GM10847 (cell line): Measurements from ENCODE around the gene PRR20G.

Experiments
- POLR2A ChIP-seq: IDR thresholded peaks from 2 replicates; pipeline ENCODE4 v1.6.1; 2011; ENCODE audit not compliant: insufficient read length; ENCODE audit errors: extremely low read depth

Gene PRR20G

DNA sequence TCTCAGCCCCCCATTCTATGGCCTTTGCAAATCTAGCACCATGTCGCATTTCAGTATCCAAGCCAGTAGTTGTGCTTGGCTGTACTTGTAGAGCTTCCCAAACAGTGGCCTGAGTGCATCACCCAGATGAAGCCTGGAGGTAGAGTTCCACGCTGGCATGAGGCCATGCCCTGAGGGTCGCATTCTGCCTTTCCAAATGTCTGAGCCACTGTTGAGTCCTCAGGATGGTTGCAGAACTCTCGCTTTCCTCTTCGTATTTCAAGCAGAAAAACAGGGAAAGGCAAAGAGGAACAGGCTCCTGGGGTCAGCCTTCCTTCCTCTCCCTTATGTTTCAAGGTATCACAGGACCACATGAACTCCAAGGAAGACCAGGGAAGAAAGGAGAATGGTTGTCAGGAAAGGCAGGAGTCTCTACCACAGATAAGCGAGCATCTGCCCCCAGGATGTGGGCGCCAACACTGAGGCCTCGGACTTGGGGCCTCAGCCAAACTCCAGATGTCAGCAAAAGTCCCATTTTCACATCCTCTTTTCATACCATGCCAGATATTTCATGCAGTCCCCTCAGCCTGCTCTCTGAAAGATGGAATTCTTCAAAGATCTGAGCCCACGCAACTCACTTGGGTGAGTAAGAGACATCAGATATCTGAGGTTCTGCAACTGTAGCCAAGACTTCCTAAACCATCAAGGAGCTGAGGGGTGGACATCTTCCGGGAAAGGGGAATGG, 19.4 kb upstream of the PRR20G start:
- no peak for TF ChIP-seq POLR2A

- TF ChIP-seq POLR2A, result no peak
Observed at GRCh38 chr3:127306361-127307111, 18.7 kb upstream of the PRR20G start.

GRCh38 chr3:127305499-127306060, 17.7 kb upstream of the PRR20G start:
- no peak for TF ChIP-seq POLR2A

GRCh38 chr3:127304121-127304744, 16.4 kb upstream of the PRR20G start:
- TF ChIP-seq POLR2A, result no peak

GRCh38 chr3:127299276-127299675, 11.4 kb upstream of the PRR20G start:
- TF ChIP-seq POLR2A, result no peak

- no peak for TF ChIP-seq POLR2A
Observed at GRCh38 chr3:127296959-127297358, 9.1 kb upstream of the PRR20G start.

DNA sequence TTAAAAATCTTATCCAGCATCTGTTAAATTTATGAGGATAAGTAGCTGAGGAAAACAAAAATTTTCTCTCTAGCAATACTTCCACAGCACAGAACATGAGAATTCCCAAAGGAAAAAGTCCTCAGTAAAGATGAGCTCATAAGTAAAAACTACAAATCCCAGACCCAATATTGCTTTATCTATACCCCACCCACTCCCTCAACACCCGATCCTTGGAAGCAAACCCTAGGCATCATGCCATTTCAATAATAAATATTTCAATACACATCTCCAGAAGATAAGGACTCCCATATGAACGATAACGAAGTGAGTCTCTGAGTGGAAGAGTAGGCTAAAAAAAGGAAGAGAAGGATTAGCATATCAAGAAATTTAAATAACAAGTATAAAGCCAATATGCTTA, 8.3 kb upstream of the PRR20G start:
- no peak for TF ChIP-seq POLR2A

DNA sequence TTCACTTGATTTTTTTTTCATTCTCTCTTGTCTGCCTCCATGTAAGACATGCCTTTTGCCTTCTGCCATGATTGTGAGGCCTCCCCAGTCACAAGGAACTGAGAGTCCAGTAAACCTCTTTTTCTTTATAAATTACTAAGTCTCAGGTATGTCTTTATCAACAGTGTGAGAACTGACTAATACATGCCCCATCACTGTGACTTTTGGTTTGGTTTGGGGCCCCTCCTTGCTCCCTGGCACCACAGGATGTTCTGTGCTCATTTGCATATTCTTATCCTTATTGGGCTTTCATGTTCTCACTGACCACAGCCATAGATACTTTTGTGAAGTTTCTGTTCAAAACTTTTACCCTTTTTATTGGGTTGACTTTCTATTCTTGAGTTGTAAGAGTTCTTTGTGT, 3.8 kb upstream of the PRR20G start:
- no peak for TF ChIP-seq POLR2A

- TF ChIP-seq POLR2A, result no peak
Observed at GRCh38 chr3:127291114-127291513, 3.3 kb upstream of the PRR20G start.

DNA sequence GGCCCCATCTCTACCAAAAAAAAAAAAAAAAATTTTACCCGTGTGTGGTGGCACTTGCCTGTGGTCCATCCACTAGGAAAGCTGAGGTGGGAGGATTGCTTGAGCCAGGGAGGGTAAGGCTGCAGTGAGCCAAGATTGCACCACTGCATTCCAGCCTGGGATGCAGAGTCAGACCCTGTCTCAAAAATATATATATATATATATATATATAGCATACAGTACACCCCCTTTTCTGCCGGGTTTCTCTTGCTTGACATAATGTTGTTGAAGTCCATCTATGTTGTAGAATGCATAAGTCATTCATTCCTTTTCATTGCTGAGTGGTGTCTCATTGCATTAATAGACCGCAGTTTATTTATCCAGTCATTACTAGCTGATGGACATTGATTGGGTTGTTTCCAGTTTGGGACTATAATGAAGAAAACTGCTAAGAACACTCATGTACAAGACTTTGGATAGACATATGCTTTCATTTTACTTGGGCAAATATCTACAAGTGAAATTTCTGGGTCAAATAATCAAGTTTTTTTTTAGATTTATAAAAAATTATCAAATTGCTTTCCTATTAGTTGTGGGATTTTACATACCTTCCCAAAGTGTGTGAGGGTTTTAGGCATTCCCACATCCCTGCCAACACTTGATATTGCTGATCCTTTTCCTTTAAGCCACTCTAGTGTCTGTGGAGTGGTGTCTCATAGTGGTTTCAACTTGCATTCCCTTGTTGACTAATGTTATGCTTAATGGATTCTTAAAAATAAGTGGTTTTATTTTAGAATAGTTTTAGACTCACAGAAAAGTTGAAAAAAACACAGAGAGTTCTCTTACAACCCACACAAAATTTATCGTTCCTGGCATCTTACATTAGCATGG, 2.1 kb upstream of the PRR20G start:
- TF ChIP-seq POLR2A, result no peak

DNA sequence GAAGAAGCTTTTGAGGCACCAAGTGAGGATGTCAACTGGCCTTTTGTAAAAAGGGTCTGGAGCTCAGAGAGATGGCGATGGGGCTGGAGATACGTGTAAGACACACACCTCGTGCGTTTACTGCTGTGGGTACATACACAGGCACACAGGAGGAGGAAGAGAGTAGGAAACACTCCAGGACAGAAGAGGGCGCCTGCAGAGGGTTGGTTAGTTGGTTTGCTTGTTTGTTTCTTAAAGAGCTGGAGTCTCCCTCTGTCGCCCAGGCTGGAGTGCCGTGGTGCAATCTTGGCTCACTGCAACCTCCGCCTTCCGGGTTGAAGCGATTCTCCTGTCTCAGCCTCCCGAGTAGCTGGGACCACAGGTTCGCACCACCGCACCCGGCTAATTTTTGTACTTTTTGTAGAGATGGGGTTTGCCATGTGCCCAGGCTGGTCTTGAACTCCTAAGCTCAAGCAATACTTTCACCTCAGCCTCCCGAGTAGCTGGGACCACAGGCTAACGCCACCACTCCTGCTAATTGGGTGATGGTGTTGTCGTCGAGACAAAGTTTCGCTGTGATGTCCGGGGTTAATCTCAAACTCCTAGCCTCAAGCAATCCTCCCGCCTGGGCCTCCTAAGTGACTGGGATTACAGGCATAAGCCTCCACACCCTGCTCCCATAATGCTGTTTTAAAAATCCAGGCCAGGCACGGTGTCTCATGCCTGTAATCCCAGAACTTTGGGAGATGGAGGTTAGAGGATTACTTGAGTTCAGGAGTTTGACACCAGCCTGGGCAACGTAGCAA, 1.3 kb upstream of the PRR20G start:
- TF ChIP-seq POLR2A, result no peak

- no peak for TF ChIP-seq POLR2A
Observed at GRCh38 chr3:127288343-127288742, 497 bp upstream of the PRR20G start.

GRCh38 chr3:127286571-127287140, 1.2 kb downstream of the PRR20G start:
- TF ChIP-seq POLR2A, result no peak

GRCh38 chr3:127284258-127284657, 3.6 kb downstream of the PRR20G start:
- TF ChIP-seq POLR2A, result no peak

DNA sequence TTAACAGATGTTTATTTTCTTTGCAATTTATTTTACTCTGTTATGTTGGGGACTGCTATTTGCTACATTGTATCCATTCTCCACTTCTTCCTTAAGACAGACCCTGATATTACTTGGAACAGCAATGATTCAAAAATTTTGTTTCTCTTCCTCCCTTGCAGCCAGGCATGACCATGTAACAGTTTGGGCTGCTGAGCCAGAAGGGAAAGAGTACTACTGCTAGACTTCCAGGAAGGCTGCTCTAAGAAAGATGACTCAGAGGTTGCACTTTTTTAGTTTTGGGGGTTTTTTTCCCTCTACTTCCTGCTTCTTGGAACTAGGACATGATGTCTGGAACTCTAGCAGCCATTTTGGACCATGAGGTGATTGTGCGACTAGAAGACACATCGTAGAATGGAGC, 10.3 kb downstream of the PRR20G start:
- no peak for TF ChIP-seq POLR2A
